ENCODE results near the gene CEBPA.

Gene CEBPA

DNA sequence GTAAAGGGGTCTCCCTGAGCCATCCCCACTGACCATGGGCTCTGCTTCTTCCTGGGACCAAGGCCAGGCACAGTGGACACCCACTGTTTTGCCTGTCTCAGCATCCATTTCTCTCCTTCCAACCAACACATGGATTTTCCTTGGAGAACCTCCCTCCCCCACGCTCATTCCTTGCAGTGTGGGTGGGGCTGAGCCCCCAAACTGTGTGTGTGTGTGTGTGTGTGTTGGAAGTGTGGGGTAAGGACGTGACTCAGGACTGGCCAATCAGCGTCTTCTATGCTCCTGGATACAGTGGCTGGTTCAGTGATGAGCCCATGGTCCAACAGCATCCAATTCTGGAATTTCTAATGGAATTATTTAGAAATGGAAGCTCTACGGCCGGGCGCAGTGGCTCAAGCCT, 18.7 kb downstream of the CEBPA start:
- no peak overlapping the region for H3K27ac ChIP-seq
- TF ChIP-seq, protein P1, sequence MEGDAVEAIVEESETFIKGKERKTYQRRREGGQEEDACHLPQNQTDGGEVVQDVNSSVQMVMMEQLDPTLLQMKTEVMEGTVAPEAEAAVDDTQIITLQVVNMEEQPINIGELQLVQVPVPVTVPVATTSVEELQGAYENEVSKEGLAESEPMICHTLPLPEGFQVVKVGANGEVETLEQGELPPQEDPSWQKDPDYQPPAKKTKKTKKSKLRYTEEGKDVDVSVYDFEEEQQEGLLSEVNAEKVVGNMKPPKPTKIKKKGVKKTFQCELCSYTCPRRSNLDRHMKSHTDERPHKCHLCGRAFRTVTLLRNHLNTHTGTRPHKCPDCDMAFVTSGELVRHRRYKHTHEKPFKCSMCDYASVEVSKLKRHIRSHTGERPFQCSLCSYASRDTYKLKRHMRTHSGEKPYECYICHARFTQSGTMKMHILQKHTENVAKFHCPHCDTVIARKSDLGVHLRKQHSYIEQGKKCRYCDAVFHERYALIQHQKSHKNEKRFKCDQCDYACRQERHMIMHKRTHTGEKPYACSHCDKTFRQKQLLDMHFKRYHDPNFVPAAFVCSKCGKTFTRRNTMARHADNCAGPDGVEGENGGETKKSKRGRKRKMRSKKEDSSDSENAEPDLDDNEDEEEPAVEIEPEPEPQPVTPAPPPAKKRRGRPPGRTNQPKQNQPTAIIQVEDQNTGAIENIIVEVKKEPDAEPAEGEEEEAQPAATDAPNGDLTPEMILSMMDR (conservative IDR thresholded peaks at IDR 0.05), result no peak
- TF ChIP-seq ZFX (IDR thresholded peaks at IDR 0.05), result no peak

DNA sequence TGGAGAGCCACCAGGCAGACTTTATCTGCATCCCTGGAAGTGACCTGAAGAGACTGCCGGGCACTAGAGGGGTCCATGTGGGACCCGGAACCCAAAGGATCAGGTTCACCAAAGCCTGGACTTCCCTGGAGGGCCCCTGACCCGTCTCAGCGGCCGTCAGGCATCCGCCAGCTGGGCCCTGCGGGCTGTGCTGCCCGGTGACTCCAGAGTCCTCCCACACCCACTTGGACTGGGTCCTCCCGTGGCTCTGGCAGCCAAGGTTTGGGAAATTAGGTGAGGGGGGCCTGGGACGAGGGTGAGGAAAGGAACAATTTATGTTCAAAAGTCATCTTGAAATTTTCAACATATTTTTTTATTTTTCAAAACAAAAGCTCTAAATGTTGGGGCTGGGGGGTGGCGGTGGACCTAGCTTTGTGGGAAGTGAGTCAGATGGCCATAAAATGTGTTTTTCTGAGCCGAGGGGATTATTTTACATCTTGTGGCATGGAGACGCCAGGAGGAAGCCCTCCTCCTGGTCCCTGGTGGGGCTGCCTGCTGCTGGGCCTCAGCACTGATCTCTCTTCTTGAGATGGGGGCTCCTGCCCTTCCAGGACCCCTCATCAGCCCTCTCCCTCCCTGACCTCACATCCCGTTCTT, 20.2 kb downstream of the CEBPA start:
- H3K27ac ChIP-seq, result no peak overlapping the region
- TF ChIP-seq, protein P1 (conservative IDR thresholded peaks at IDR 0.05), result no peak
- TF ChIP-seq ZFX (IDR thresholded peaks at IDR 0.05), result no peak

GRCh38 chr19:33281296-33281926, 20.9 kb downstream of the CEBPA start:
- no peak overlapping the region for H3K27ac ChIP-seq
- TF ChIP-seq, protein P1 (conservative IDR thresholded peaks at IDR 0.05), result no peak
- no peak for TF ChIP-seq ZFX (IDR thresholded peaks at IDR 0.05)

- H3K27ac ChIP-seq, result no peak overlapping the region
- TF ChIP-seq, protein P1 (conservative IDR thresholded peaks at IDR 0.05), result no peak
- no peak for TF ChIP-seq ZFX (IDR thresholded peaks at IDR 0.05)
Observed at GRCh38 chr19:33280351-33280921, 21.9 kb downstream of the CEBPA start.

DNA sequence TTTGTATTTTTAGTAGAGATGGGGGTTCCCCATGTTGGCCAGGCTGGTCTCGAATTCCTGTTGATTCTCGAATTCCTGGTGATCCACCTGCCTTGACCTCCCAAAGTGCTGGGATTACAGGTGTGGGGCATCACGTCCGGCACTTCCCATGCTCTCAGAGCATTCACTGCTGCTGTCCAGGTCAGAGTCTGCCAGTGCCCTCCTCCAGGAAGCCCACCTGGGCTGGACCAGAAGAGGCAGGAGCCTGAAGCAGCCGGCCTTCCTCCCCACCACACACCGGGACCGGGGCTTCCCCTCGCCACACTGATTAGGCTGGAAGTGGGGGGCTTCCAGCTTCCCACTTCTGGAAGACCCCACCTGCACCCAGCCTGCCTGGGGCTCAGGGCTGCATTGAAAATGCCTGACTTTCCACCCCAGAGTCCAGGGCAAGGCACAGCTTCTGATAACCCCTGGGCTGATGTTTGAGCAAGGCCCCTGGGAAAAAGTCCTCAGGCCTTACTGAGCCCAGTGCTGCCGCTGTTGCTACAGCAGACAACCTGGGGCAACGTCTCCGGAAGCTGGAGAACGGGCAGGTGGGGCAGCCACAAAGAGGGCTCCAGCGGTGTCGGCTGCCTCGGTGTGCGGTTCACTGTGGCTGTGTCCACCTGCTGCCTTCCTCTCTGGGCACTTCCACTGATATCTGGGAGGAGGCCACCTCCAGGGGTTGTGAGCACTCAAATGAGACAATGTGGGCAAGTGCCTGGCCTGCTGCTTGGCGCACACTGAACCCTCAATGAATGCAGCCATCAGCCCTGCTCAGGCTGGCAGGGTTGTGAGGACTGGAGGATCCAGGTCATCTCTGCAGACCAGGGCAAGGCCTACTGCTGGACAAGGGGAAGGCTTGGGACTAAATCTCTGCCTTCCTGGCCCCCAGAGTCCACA, 22.6 kb downstream of the CEBPA start:
- H3K27ac ChIP-seq, result no peak overlapping the region
- no peak for TF ChIP-seq ZFX (IDR thresholded peaks at IDR 0.05)
- TF ChIP-seq, protein P1 (conservative IDR thresholded peaks at IDR 0.05), result no peak

DNA sequence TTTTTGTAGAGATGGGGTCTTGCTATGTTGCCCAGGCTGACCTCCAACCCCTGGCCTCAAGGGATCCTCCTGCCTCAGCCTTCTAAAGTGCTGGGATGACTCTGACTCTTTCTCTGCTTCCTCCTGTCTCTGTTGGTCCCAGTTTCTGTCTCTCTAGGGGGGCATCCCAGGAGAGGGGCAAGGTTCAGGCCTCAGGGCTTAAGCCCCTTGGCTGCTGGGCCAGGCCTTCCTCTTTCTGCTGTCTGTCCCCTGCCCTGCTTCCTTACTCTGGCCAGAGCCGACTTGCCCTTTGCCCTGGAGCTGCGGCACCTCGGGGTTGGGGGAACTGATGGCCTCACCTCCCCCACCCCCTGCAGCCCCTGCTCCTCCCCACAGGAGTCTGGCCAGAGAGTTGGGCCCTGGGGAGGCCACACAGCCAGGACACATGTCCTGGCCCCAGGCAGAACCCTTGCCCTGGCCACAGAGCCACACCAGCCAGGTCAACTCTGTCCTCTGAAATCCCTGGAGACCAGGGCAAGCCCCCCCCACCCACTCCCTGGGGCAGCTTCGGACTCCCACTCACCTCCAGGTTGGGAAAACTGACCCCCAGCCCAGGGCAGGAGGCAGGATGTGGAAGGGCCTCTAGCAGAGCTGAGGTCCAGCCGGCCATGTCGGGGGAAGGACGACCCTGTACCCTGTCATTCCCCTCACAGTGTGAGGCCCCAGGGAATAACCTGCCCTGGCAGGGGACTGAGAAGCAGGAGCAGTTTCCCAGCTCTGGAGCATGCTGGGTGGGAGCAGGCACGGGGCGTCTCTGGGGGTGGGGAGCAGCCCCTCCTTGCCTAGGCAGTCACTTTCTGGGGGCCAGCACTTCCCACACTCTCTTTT, 23.7 kb downstream of the CEBPA start:
- no peak overlapping the region for H3K27ac ChIP-seq
- TF ChIP-seq, protein P1 (conservative IDR thresholded peaks at IDR 0.05), result no peak
- no peak for TF ChIP-seq ZFX (IDR thresholded peaks at IDR 0.05)

Data from C4-2B (cell line).